Measurements from ENCODE around the gene PLCG2.
"Not testable (repeated sequence)": the region's sequence is repeated elsewhere in the genome, so short reads cannot be mapped to it uniquely, and the experiment has no call there.

The PLCG2 gene

DNA sequence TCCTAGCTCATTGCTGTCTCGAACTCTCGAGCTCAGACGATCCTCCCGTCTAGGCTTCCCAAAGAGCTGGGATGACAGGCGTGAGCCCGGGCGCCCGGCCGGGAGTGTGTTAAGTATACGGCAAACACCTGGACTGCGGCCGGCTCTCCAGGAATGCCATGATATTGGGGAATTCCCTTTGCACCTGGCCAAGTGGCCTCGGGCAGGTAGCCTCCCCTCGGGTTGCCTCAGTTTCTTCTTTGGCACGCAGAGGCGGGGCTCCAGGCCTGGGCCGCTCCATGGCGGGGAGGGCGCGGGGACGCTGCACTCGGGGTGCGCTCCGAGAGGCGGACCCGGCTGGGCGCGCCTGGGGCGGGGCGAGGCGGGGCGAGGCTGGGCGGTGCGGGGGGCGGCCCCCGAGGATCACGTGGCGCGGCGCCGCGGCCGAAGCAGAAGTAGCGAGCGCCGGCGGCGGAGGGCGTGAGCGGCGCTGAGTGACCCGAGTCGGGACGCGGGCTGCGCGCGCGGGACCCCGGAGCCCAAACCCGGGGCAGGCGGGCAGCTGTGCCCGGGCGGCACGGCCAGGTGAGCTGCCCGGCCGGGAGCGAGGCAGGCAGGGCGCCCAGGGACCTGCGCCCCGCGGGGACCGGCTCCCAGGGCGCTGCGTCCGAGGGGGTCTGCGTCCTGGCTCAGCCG is at the start of gene PLCG2:
PLCG2 (plus strand) TSS at position 431 of the 675 bp plus-strand sequence. CDS start 6,699 bp downstream, outside the sequence.
- DNase-seq = peak; percentile 12 to 54

DNA sequence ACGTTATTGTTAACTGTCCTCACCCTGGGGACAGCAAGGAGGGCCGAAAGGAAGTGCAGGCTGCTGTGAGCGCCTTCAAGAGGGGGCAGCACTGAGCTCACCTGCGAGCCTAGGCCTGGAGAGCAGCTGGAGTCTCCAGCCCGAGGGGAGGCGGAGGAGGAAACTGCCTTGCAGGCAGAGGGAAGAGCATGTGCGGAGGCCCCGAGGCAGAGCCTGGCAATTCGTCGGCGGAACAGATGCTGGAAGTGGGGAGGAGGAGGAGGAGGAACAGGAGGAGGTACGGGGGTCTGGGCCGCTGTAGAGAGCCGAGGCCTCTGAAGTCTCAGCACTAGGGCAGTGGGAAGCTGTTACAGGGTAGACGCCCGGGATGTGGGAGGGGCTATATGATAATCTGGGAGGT is 49.6 kb upstream of the PLCG2 start:
- DNase-seq = no peak

DNA sequence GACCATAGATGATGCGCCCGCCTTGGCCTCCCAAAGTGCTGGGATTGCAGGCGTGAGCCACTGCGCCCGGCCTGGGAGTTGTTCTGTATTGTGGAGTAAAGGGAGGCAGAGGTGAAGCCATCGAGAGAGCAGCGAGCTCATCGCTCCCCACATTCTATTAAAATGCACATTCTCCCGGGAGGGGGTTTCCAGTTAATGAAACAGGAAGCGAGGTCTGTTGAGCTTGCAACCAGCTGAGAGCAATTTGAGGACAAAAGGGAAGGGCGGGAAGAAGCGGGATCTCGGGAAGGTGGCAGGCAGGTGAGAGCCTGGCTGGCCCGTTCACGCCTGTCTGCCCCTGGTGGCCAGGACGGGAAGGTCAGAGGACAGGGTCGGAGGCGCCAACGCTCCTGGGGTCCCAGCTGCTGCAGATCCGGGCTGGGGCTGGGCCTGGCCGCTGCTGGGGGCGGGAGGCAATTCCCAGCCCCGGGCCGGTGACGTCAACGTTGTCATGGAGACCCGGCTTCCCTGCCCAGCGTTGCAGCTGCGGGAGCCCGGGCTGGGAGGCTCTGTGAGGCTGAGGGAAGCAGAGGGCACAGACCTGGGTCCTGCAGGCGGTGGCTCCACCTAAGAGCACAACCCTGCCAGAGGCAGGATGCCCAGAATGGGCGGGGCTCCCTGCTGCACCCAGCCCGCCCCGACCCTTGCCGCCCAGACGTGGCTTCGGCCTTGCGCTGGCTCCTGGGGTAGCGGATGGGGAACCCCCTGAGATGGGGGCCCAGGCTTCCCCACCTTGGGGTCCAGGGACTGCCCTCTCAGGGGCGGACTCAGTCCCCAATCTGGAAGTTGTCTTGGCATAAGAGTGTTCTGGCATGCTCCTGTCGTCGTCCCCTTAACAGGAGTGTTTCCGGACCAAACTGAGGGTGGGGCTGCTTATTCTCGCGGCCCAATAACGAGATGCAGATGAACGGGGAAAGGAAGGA is 48.7 kb upstream of the PLCG2 start:
- peak; percentile 66 to 75 for DNase-seq

DNA sequence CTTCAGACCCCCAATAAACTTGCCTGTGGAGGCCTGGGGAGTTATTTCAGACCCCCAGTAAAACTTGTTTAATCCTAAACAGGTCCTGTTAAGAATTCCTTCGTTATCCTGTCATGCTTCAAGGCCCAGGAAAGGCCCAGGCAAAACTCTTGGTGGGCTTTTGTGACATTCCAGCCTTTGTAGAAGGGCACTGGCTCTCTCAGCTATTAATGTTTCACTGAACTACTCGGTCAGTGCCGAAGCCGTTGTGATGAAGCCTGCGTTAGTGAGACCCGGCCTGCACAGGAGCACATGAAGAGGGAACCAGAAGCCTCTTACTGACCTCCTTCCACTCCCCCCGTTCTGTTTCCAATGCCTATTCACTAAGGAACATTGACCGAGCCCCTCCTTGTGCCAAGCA is 47.4 kb upstream of the PLCG2 start:
- DNase-seq = no peak

DNA sequence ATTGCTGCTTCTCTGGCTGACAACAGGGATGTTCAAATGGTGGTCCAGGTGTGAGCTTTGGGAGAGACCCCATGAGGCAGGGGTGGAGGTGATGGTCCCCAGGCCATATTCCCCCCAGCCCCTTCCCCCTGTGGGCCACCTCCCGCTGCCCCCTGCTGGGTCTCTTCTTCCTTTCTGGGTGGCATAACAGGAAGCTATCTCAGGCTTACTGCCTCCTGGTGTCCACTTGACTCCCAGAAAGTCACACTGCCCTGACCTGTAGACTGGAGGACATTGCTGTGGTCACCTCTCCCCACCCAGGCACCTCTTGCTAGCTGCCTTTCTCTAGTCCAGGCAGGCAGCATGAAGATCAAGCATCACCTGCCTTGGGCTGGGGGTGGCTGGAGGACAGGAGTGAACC is 46.4 kb upstream of the PLCG2 start:
- DNase-seq = no peak

DNA sequence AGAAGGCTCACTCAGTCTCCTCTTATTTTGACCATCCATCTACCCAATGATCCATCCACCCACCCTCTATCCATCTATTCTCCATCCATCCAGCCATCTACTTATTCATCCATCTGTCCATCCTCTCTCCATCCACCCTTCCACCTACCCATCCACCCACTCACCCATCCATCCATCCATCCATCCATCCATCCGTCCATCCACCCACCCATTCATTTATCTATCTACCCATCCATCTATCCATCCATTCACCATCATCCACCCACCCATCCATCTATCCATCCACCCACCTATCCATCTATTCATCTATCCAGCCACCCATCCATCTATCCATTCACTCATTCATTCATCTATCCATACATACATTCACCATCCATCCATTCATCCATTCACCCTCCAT is 45.8 kb upstream of the PLCG2 start:
- no peak for DNase-seq

DNA sequence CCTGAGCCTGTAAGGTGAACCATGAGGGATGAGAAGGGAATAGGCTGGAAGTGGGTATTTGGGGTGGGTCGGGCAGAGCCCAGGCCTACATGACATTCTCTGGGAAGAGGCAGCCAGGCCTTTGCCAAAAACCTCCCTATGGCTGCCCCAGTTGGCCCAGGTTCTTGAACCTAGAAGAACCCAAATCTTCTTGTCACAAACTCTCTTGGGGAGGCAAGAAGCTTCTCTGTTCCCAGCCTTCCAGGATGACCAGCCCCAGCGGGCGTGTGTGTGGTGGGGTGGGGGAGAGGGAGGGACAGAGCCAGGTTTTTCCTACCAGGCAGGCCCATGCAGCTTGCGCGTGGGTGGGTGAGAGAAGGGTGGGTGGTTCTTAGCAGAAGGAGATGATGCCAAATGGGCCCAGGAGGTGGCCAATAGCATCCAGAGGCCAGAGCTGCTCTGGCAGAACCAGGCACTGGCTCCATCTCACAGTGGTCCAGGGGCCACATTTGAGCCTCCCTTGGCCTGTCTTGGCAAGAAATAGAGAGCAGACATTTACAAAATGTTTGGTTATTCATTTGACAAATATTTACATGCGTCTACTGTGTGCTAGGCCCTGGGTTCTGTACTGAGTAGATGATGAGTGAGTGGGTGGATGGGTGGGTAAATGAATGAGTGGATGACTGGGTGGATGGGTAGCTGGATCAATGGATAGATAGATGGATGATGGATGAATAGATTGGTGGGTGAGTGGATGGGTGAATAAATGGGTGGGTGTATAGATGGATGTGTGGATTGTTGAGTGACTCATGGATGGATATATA is 44.3 kb upstream of the PLCG2 start:
- DNase-seq = no peak

DNA sequence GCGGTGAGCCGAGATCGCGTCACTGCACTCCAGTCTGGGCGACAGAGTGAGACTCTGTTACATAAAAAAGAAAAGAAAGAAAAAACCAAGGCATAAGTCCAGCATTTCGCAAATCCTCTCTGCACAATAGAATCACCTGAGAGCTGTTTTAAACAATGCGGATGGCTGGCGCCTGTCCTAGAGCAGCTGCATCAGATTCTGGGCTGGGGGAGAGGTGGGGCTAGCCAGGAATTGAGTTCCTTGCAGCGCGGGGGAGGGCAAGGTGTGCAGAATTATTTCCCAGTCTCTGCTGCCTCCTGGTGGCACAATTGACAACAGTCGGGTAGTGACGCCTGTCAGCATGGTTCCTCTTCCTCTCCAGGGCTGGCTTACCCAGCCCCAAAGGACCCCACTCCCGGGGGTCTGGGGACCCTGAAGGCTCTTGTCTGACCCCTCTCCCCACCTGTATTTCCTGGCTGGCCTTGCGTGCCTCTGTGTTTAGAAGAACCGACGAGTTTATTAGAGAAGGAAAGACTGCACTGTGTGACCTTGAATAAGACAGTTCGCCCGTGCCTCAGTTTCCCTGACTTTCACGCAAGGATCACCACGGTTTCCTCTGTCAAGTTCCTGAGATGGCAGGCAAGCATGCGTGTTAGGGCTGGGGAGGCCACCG is 41.1 kb upstream of the PLCG2 start:
- peak; percentile 50 to 59 for DNase-seq

DNA sequence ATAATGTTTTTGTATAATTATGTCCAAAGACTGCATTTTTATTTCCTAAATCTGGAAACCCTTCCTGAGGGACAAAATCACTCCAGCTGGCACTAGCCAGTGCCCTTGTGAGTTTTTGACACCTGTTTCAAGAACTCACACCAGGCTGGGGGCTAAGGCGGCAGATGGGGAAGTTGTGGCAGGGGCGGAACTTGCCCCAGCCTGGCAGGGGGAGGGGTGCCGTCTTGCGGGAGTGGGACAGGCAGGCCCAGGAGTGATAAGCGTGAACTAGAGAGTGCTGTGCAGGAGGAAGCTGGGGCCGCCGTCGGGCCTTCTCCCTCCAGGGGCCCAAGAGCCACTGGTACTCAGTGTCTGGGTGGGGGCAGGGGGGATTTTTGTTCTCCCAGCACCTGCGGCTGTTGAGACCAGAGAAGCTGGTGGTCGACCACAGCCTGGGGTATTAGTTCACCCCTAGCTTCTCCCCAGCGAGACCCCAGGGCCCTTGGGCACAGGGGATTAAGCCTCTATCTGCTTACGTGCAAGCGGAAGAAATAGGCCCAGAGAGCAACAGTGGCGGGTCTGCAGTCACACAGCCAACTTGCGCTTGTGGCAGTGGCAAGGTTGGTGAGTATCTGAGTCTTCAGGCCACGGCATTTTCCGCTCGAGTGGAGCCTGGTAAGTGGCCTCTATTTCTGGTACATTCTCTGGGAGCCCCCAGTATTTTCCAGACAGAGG is 40.2 kb upstream of the PLCG2 start:
- DNase-seq = no peak

DNA sequence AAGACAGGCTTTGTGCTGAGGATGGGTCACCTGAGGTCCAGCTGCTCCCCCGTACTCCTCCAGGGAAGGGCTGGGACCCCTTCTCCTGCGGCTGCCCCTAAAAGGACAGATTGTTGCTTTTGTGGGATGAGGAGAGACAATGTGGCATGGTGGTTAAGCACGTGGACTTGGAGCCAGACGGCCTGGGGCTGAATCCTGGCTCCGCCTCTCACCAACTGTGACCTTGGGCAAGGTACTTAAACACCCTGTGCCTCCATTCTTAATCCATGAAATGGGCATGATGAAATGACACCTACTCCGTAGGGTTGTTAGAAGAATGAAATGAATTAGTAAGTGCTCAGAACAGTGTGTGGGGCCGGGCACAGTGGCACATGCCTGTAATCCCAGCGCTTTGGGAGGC is 39.6 kb upstream of the PLCG2 start:
- no peak for DNase-seq

DNA sequence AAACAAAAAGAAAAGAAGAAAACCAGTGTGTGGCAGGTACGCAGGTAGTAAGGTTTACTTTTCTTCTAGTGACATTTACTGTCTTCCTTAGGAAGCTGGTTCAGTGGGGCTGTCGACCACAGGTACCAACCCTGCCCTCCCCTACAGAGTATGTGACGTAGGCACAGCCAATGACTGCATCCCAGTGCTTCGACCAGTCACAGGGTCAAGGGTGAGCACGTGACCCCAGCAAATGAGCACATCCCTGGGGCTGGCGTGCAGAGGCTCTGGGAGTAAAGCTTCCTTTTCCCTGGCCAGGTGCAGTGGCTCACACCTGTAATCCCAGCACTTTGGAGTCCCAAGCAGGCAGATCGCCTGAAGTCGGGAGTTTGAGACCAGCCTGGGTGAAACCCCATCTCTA is 38.9 kb upstream of the PLCG2 start:
- no peak for DNase-seq

DNA sequence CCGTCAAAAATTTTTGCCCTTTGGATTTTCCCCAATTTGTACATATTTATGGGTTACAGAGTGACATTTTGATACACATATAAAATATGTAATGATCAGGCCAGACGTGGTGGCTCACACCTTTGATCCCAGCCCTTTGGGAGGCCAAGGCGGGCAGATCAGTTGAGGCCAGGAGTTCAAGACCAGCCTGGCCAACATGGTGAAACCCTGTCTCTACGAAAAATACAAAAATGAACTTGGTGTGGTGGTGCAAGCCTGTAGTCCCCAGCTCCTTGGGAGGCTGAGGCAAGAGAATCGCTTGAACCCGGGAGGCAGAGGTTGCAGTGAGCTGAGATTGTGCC is 37.7 kb upstream of the PLCG2 start:
- not testable (repeated sequence) for DNase-seq

DNA sequence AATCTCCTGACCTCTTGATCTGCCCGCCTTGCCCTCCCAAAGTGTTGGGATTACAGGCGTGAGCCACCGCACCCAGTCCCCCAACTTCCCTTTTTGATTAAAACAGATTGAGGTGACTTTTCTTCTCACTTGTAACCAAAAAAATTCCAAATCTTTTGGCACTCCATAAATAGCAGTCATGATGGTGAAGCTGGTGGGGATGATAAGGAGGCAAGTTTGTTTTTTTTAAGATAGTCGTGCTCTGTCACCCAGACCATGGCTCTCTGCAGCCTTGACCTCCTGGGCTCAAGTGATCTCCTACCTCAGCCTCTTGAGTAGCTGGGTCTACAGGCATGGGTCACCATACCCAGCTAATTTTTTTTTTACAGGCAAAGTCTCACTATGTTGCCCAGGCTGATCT is 34.7 kb upstream of the PLCG2 start:
- DNase-seq = no peak

DNA sequence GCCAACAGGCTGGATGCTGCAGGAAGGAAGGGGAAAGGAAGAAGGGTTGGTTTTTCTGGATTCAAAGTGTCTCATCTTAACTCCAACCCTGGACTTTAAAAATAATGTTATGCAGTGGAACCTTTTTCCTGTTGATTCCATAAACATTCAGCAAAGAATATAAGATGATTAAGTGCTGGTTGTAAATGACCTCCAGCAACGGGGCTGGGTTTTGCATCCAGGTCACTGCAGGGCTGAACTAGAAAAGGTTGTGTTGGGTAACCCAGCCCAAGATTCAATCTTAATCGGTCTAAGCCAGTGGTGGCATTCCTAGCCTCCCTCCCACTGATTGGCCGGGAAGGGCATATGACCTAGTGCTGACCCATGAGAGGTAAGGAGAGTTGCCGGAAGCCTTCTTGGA is 34.2 kb upstream of the PLCG2 start:
- DNase-seq = no peak

DNA sequence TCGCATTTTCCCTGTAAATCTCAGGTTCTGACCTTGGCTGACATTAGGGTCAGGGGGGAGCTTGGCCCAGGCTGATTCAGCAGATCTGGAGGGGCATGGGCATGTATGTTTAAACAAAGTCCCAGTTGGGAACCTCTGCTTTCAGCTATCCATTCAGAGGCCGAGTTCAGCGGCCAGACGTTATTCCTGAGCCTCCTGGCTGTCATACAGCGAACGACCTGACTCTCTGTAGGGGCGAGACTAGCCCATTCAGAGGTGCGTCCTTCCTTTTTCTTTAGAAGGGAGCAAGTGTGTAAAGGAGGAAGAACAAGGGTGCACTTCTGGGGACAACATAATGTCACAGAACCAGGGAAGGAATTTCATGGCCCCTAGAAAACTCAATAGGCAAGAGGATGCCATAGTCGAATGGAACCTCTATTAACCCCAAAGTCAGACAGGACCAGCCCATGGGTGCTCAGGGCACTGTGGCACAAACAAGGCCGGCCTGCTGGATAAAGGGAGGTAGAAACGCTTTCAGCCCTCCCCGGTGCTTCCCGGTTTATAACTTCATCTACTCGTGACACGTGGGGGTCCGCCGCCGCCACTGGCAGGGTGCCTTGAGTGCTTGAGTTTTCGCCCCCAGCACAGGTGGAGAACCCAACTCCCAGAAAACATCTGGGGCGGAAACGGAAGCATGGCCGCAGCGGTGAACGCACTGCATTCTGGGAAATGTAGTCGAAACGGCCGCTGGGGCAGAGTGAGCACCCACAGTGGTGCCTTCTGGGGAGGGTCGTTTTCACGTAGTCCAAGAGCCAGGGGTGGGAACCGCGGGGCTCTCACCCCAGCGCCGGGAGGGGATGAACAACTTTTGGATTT is 33.2 kb upstream of the PLCG2 start:
- peak; percentile 29 to 59 for DNase-seq

DNA sequence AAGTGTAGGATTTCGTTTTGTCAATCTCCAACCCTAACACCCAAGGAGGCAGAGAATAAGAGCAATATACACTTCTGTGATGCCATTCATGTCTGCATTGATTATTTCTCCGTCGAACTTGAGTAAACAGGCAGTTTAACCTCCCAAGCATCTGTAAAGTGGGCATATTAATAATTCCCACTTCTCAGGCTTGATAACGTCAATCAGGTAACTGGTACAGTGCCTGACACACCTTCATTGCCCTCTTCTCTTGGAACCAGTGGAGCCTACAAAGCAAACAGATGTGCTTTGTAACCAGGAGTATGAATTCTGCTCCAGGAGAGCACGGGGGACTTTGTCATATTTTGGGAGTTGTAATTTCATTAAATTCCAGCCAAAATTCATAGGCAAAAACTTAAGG is 32.5 kb upstream of the PLCG2 start:
- no peak for DNase-seq

DNA sequence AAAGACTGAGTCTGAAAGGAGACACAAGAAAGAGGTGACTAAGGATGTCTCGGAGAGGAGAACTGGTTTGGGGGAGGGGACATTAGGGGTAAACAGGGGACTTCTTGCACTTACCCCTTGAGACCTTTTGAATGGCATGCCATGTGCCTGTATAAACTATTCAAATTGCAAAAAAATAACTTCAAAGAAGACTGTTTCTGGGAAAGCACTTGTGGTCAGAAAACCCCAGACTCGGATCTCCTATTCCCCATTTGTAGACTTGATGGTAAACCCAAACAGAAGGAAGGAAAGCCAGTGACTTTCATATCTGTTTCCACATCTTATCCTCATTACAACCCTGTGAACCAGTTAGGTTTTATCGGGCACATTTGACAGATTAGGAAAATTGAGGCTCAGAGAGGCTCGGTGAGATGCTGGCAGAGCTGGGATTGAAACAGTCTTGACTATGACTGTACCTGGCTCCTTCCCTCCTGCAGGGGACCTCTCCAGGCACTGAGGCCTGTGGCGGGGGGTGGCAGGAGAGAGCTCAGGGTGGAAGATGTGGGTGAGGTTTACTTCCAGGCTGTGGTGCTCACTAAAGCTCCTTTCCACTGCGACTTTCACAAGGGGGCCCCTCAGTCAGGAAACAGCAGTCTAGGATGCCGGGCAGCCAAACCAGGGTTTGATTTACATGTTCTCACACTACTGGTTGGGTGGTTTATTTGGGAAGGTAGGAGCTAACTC is 30.5 kb upstream of the PLCG2 start:
- no peak for DNase-seq

DNA sequence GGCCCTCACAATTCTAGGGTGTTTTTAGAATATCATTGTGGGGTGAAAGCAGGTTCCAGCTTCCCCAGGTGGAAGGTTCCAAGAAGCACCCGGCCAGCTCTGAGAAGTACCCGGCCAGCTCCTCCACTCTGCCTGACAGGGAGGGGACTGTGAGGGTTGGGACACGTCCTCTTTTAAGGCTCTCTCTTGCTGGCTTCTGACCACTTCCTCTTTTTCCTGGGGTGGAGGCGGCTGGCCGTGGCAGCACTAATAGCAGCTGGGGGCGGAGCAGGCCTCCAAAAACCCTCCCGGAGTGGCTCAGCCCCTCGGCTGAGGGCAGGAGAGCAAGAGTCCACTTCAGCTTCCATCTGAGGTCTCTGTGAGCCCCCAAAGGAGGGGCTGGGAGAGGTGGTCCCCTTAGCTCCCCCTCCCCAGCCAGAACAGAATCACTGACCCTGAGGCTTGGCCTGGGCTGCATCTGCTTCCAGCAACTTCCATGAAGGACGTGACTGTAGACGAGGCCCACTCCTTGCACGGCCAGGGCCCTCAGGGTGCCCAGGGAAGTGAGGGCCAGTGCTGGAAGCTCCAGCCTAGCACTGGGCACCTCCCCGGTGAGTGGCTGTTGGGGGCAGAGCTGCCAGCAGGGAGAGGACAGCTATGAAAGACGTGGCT is 26.7 kb upstream of the PLCG2 start:
- no peak for DNase-seq

DNA sequence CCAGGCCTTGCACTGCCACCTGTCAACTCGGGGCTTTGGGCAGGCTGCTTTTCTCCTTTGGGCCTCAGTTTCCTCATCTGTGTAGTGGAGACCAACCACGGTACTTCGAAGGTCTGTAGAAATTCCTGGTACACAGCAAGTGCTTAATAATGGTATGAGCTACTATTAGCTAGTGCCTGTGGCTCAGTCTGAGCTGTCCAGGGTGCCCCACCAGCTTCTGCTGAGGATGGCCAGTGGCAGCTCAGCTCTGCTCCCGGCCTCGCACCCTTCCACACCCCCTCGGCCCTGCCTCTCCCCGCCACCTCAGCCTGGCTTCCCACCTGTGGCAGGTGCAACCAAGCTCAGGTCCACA is 26.2 kb upstream of the PLCG2 start:
- no peak for DNase-seq

DNA sequence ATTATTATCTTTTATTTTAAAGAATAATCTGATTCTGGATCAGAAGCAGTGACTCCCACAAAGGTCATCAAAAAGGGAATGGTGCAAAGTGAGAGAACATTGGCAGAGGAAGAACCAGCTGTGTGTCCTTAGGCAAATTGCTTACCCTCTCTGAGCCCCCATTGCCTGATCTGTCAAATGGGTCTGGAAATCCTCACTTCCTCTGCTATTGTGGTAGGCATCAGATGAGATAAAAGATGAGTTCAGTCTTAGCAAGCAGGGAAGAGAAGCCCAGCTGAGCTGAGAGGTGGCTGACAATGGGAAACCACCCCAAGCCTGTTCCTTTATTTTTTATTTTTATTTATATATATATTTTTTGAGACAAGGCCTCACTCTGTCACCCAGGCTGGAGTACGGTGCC is 24.2 kb upstream of the PLCG2 start:
- no peak for DNase-seq
